Measurements from ENCODE around the gene SH3RF3. TPM values are rescaled to one million over a fixed set of nuclear protein-coding genes. Genes with fewer than 3 reads are reported as not detected.

Gene SH3RF3
- total RNA-seq, 1 donor from 2014 or later, result 8.0 TPM

- no peak for DNase-seq (ENCODE audit: missing footprints)
- no peak for ATAC-seq
- intact Hi-C loops (cut with DNase I), result no loop called here
Measured at GRCh38 chr2:109295070-109295780, 166.2 kb downstream of the SH3RF3 start.

GRCh38 chr2:109295781-109296117 lies 166.7 kb downstream of the SH3RF3 start:
- intact Hi-C loops (cut with DNase I), result no loop called here
- no peak for DNase-seq (ENCODE audit: missing footprints)
- ATAC-seq, result no peak

- ATAC-seq, result no peak
- no peak for DNase-seq (ENCODE audit: missing footprints)
Measured at GRCh38 chr2:109297566-109298490, 168.8 kb downstream of the SH3RF3 start.

GRCh38 chr2:109298851-109299250 lies 169.8 kb downstream of the SH3RF3 start:
- DNase-seq (ENCODE audit: missing footprints) (no peak), ATAC-seq (no peak)
- intact Hi-C loops (cut with DNase I), result no loop called here

More at GRCh38 chr2:109297566-109298490, 168.8 kb downstream of the SH3RF3 start:
- intact Hi-C loops (cut with DNase I), result no loop called here

GRCh38 chr2:109299536-109299935 lies 170.5 kb downstream of the SH3RF3 start:
- ATAC-seq (no peak), DNase-seq (ENCODE audit: missing footprints) (no peak)
- intact Hi-C loops (cut with DNase I), result no loop called here

- intact Hi-C loops (cut with DNase I), result no loop called here
- ATAC-seq (no peak), DNase-seq (ENCODE audit: missing footprints) (no peak)
Measured at GRCh38 chr2:109300582-109300981, 171.6 kb downstream of the SH3RF3 start.

GRCh38 chr2:109301746-109302145 lies 172.7 kb downstream of the SH3RF3 start:
- DNase-seq (ENCODE audit: missing footprints), result no peak
- intact Hi-C loops (cut with DNase I), result no loop called here

GRCh38 chr2:109302319-109302718 lies 173.3 kb downstream of the SH3RF3 start:
- intact Hi-C loops (cut with DNase I), result no loop called here
- no peak for ATAC-seq
- no peak for DNase-seq (ENCODE audit: missing footprints)

More at GRCh38 chr2:109301746-109302145, 172.7 kb downstream of the SH3RF3 start:
- ATAC-seq, result no peak

GRCh38 chr2:109304242-109304641 lies 175.2 kb downstream of the SH3RF3 start:
- ATAC-seq, result no peak

GRCh38 chr2:109304731-109305470 lies 175.9 kb downstream of the SH3RF3 start:
- no peak for DNase-seq (ENCODE audit: missing footprints)
- intact Hi-C loops (cut with DNase I), result no loop called here

More at GRCh38 chr2:109304242-109304641, 175.2 kb downstream of the SH3RF3 start:
- intact Hi-C loops (cut with DNase I), result no loop called here
- no peak for DNase-seq (ENCODE audit: missing footprints)

GRCh38 chr2:109305490-109306167 lies 176.6 kb downstream of the SH3RF3 start:
- intact Hi-C loops (cut with DNase I), result no loop called here
- DNase-seq (ENCODE audit: missing footprints) (no peak), ATAC-seq (no peak)

More at GRCh38 chr2:109304731-109305470, 175.9 kb downstream of the SH3RF3 start:
- no peak for ATAC-seq

- intact Hi-C loops (cut with DNase I), result no loop called here
- ATAC-seq, result no peak
- no peak for DNase-seq (ENCODE audit: missing footprints)
Measured at GRCh38 chr2:109306190-109306589, 177.2 kb downstream of the SH3RF3 start.

GRCh38 chr2:109311771-109312170 lies 182.8 kb downstream of the SH3RF3 start:
- no peak for ATAC-seq
- intact Hi-C loops (cut with DNase I), result no loop called here
- DNase-seq (ENCODE audit: missing footprints), result no peak

GRCh38 chr2:109312902-109313301 lies 183.9 kb downstream of the SH3RF3 start:
- DNase-seq (ENCODE audit: missing footprints) (no peak), ATAC-seq (no peak)
- intact Hi-C loops (cut with DNase I), result no loop called here

- DNase-seq (ENCODE audit: missing footprints) (no peak), ATAC-seq (no peak)
- intact Hi-C loops (cut with DNase I), result no loop called here
Measured at GRCh38 chr2:109313343-109313742, 184.3 kb downstream of the SH3RF3 start.

GRCh38 chr2:109316091-109316490 lies 187.1 kb downstream of the SH3RF3 start:
- ATAC-seq, result no peak
- intact Hi-C loops (cut with DNase I), result loop anchor here (5.0 kb wide), 1 partner anchor 66 kb away; no protein-coding TSS in a partner anchor

GRCh38 chr2:109317471-109318095 lies 188.6 kb downstream of the SH3RF3 start:
- DNase-seq (ENCODE audit: missing footprints) (no peak), ATAC-seq (no peak)
- intact Hi-C loops (cut with DNase I), result loop anchor here (5.0 kb wide), 1 partner anchor 65 kb away; no protein-coding TSS in a partner anchor

More at GRCh38 chr2:109316091-109316490, 187.1 kb downstream of the SH3RF3 start:
- DNase-seq (ENCODE audit: missing footprints), result no peak

Data from Right ventricle myocardium inferior (tissue), 1 donor.